IPS-15b (cell line): ENCODE data around the gene NGF.
"Not testable (repeated sequence)": the region's sequence is repeated elsewhere in the genome, so short reads cannot be mapped to it uniquely, and the experiment has no call there.

ENCODE experiments used
- H3K27me3 ChIP-seq: one replicate; pipeline ENCODE4 v1.6.1; 2013; ENCODE audit warnings: low read length; ENCODE audit not compliant: control insufficient read depth, insufficient read depth
- H3K36me3 ChIP-seq: one replicate; pipeline ENCODE4 v1.6.1; 2013; ENCODE audit warnings: low read length; ENCODE audit not compliant: control insufficient read depth, insufficient read depth
- H3K4me1 ChIP-seq: one replicate; pipeline ENCODE4 v1.6.1; 2013; ENCODE audit warnings: mild to moderate bottlenecking, low read length; ENCODE audit not compliant: control insufficient read depth, insufficient read depth
- H3K4me3 ChIP-seq: one replicate; pipeline ENCODE4 v1.5.1; 2013; ENCODE audit warnings: low read depth, low read length
- H3K9ac ChIP-seq: one replicate; pipeline ENCODE4 v1.6.1; 2013; ENCODE audit warnings: low read depth, mild to moderate bottlenecking, low read length
- H3K9me3 ChIP-seq: one replicate; pipeline ENCODE4 v1.6.1; 2013; ENCODE audit warnings: mild to moderate bottlenecking, low read length; ENCODE audit not compliant: control insufficient read depth, insufficient read depth

NGF gene

DNA sequence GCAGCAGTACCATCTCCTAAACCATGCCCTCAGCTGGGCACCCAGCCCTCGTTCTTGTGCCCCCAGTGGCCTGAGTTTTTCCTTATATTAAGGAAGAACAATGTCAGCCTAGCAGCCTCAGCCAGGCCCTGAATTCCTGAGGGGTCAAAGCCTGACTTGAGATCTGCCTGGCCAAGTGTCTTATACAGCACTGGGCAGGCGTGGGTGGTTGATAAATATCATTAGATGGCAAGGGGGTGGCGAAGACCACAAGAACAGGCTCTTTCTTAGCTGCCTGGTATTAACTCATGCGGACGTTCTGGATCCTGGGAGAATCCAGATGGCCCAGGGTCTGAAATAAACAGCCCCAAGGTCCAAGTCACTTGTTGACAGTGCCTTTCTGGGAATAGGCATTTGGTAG, 18.3 kb downstream of the NGF start:
- Histone ChIP-seq H3K4me1 (no peaks in the 10 kb centered on the region), H3K4me3 (no peak overlapping the region), H3K9me3 (no peaks in the 10 kb centered on the region), H3K9ac (no peak overlapping the region), H3K36me3 (no peaks in the 10 kb centered on the region), H3K27me3 (no peaks in the 10 kb centered on the region)

DNA sequence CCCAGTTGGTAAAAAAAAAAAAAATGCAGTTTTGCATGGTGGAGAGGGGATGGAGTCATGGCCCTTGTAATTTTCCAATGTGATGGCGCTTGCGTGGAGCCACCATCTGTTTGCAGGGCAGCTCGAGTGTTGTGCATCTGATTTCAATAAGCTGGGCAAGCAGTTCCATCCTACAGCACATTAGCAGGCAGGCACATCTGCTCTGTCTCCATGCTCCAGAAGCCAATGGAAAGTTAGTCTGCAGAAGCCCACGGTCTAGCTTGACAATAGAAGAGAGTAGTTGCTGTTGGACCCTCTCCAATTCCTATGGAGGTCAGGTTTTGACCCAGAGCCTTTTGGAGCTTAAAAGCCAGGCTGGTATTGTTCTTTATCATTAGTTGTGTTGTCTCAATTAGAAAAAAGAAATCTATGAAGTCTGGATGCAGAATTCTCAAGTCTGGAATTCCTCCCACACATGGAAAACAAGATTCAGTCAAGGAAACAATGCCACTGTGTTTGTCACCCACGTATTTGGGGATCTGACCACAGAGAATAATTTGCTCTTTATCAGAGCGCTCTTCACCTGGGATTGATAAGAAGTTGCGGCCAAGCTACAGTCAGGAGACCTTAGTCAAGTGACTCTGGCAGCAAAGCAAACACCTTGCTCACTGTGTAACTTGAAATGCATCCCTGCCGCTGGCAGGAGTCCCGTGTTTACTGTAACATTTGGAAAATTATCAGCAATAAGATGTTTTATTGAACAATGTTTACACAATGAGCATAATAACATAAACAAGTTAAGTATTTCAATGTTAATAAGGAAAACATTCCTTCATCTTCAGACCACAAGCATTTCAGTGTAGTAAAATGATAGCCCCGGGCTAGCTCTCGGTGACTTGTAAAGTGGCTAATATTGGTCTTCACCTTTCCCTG, 20.7 kb downstream of the NGF start:
- no peak overlapping the region for H3K9ac ChIP-seq
- no peak overlapping the region for H3K4me3 ChIP-seq
- H3K27me3 ChIP-seq: no peaks in the 10 kb centered on the region
- no peaks in the 10 kb centered on the region for H3K9me3 ChIP-seq
- no peaks in the 10 kb centered on the region for H3K4me1 ChIP-seq
- no peaks in the 10 kb centered on the region for H3K36me3 ChIP-seq

DNA sequence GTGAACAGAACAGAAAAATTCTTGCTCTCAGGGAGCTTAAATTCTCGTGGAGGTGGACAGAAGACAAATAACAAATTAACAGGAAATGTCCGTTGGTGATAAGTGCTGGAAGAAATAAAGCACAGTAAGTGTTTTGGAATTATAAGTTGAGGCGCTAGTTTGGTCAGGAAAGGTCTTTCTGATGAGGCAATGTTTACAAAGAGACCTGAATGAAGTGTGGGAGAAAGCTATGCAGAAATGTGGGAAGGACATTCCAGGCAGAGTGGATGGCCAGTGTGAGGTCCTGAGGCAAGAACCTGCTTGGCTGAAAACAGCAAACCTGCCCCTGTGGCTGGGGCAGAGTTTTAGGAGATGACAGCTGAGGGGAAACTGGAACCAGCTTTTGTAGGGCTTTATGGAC, 23.3 kb downstream of the NGF start:
- Histone ChIP-seq H3K9me3 (no peaks in the 10 kb centered on the region), H3K27me3 (no peaks in the 10 kb centered on the region), H3K4me1 (no peaks in the 10 kb centered on the region), H3K36me3 (no peaks in the 10 kb centered on the region), H3K9ac (no peak overlapping the region), H3K4me3 (no peak overlapping the region)

DNA sequence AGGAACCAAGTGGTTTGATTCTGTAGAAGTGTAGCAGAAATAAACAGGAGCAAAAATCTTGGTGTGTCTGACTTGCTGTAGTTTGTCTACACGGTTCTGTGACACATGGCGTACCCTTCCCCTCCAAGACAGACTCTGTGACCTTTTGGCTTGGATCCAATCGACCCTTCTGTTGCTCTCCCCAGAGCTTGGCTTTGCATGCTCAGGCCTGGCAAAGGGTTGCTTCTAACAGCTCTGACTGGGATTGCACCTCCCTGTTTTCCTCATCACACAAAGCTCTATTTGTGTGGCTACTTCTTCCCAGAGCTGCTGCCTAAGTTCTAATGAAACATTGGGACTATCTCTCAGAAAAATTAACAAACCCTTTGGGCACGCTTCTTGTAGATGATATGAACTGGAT, 24.0 kb downstream of the NGF start:
- Histone ChIP-seq H3K9ac (no peak overlapping the region), H3K4me1 (no peaks in the 10 kb centered on the region), H3K27me3 (no peaks in the 10 kb centered on the region), H3K36me3 (no peaks in the 10 kb centered on the region), H3K4me3 (no peak overlapping the region), H3K9me3 (no peaks in the 10 kb centered on the region)

DNA sequence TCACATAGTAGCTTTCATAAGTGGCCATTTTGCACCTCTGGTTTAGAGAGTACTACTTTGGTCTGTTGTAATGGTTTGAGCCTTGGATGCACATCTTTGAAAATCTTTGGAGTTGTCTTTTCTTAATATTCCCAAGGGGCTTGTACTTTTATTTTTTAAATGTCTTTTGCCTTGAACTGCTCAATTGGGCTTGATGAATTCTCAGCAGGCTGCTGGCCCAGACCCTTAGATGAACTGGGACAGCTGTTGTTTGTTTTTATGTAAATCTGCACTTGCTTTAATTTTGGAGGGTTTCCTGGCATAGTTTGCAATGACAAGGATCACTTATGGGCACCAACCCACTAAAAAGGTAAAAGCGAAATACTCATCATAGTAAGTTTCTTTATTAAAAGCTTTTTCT, 24.9 kb downstream of the NGF start:
- H3K36me3 ChIP-seq: no peaks in the 10 kb centered on the region
- H3K4me3 ChIP-seq: no peak overlapping the region
- H3K4me1 ChIP-seq: no peaks in the 10 kb centered on the region
- H3K9ac ChIP-seq: no peak overlapping the region
- H3K27me3 ChIP-seq: no peaks in the 10 kb centered on the region
- no peaks in the 10 kb centered on the region for H3K9me3 ChIP-seq

DNA sequence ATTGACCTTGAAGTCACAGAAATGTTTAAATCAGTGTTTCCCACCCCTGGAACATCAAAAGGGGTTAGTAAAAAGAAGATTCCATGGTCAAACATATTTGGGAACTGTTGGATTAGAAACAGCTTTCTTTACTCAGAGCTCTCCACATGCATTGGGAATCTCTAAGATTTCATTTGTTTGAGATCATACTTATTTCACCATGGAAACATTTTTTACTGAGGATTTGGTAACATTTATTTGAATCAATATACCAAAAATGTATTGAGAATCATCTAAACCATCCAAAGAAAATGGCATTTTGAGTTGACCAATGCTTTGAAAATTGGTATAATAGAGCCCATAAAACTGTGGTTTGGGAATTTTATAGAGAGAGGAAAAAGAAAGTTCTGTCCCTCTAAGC, 25.3 kb downstream of the NGF start:
- Histone ChIP-seq H3K36me3 (no peaks in the 10 kb centered on the region), H3K27me3 (no peaks in the 10 kb centered on the region), H3K9ac (no peak overlapping the region), H3K4me3 (no peak overlapping the region), H3K4me1 (no peaks in the 10 kb centered on the region), H3K9me3 (no peaks in the 10 kb centered on the region)

DNA sequence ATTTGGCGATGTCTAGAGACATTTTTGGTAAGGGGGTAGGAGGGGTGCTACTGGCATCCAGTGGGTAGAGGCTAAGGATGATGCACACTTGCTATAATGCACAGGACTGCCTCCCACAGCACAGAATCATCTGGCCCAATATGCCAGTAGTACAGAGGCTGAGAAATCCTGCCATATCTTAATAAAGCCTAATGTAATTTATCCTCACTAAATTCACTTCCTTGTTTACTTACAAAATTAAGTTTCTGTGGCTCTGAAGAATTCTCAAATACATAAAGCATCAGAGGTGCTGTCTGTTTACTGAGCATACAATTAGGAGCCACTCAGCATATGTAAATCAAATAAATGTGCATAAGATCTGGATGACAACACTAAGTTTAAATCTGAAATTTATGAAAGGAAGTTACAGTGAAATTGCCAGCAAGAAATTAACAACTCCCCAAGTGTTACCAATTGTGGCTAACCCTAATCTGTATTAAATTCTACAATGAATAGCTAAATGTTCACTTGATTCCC, 26.5 kb downstream of the NGF start:
- Histone ChIP-seq H3K4me1 (no peaks in the 10 kb centered on the region), H3K9me3 (no peaks in the 10 kb centered on the region), H3K9ac (no peak overlapping the region), H3K4me3 (no peak overlapping the region), H3K27me3 (no peaks in the 10 kb centered on the region), H3K36me3 (no peaks in the 10 kb centered on the region)

DNA sequence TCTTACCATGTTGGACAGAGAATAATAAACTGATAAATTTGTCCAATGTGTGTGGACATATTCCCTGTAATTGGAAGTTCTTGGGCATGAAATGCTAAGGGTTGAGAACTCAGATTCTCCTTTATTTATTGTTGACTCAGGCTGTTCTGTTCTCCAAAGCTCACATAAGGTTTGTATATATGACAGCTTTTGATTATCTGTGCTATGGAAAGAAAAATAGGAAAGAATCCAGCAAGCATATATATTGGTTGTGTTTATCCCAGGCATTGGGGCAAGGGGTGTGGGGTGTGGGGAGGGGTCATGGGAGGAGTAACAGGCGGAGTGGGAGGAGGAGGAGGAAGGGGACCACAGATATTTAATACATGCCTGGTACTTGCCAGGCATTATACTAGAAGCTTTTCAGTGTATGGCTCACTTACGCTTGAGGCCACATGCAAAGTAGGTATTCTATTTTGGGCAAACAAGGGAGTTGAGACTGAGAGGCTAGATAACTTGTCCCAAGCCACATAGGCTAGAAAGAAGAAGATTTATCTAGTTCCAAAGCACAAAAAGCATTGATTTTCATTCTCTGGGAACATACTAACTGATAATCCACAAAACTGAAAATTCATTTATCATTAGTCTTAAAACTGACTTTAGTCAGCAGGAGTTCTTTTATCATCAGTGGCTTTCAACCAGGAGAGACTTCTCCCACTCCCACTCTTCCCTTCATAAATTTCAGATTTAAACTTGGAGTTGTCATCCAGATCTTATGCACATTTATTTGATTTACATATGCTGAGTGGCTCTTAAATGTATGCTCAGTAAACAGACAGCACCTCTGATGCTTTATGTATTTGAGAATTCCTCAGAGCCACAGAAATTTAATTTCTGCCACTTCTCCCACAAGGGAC, 27.2 kb downstream of the NGF start:
- Histone ChIP-seq H3K27me3 (no peaks in the 10 kb centered on the region), H3K9me3 (no peaks in the 10 kb centered on the region), H3K9ac (no peak overlapping the region), H3K36me3 (no peaks in the 10 kb centered on the region), H3K4me3 (no peak overlapping the region), H3K4me1 (no peaks in the 10 kb centered on the region)

DNA sequence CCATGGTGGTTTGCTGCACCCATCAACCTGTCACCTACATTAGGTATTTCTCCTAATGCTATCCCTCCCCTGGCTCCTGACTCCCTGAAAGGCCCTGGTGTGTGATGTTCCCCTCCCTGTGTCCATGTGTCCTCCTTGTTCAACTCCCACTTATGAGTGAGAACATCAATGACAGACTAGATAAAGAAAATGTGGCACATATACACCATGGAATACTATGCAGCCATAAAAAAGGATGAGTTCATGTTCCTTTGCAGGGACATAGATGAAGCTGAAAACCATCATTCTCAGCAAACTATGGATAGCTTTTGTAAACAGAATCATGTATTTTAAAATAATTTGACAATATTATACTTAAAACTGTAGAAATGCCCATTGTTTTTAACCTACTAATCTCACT, 28.5 kb downstream of the NGF start:
- H3K4me1 ChIP-seq, H3K4me3 ChIP-seq, H3K9me3 ChIP-seq, H3K27me3 ChIP-seq, H3K36me3 ChIP-seq, H3K9ac ChIP-seq: not testable (repeated sequence)

DNA sequence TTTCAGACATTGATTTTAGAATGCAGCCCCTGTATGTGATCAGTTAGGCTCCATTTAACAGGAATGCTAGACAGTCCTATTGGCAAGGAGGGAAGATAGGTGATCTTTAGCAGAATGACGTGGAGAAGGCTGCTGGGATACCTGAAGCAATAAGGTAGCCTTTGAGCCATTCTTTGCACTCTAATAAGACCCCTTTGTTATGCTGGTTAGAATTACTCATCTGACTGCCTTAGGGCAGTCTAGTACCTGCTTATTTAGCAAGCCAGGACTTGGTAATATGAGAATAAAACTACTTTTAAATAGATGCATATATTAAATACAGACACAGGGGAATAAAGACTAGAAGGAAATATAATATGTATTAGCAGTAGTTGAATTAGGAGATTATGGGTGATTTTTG, 29.1 kb downstream of the NGF start:
- H3K9me3 ChIP-seq: no peaks in the 10 kb centered on the region
- H3K27me3 ChIP-seq: no peaks in the 10 kb centered on the region
- H3K4me1 ChIP-seq: no peaks in the 10 kb centered on the region
- no peak overlapping the region for H3K4me3 ChIP-seq
- no peaks in the 10 kb centered on the region for H3K36me3 ChIP-seq
- no peak overlapping the region for H3K9ac ChIP-seq

DNA sequence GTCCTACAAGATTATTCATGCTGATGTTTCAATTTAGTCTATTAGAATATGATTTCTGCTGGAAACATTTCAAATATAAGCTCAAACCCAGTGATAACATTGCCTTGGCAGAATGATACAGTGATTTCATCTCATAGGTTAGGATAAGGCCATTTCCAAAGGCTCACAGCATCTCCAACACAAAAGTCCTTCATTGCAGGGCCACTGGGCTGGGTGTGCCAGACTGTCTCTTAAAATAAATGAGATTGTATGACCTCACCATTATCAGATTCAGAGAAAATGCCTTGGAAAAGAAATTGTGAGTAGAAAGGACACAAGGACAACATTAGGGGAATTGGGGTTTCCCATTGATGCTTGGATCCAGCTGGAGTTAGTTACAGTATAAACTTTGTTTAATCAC, 30.4 kb downstream of the NGF start:
- no peaks in the 10 kb centered on the region for H3K36me3 ChIP-seq
- H3K9me3 ChIP-seq: no peaks in the 10 kb centered on the region
- H3K4me3 ChIP-seq: no peak overlapping the region
- H3K9ac ChIP-seq: no peak overlapping the region
- no peaks in the 10 kb centered on the region for H3K27me3 ChIP-seq
- H3K4me1 ChIP-seq: no peaks in the 10 kb centered on the region

DNA sequence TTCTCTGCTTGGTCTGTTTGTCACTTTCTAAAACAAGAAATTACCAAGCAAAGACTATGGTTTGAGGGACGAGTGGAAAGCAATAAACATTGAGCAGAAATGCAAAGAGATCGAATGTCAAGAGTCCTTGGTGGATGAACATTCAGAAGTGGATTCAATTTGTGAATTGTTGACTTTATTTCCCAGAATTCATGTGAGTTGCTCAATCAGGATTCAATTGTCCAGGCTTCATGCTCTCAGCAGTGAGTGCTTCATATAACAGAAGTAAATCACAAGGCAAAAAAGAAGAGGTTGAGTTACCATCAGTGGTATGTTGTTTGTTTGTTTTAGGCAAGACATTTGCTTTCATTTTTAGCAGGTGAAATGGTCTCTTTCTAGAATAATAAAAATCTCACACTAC, 31.9 kb downstream of the NGF start:
- H3K4me3 ChIP-seq: no peak overlapping the region
- no peaks in the 10 kb centered on the region for H3K27me3 ChIP-seq
- H3K9me3 ChIP-seq: no peaks in the 10 kb centered on the region
- no peak overlapping the region for H3K9ac ChIP-seq
- H3K4me1 ChIP-seq: no peaks in the 10 kb centered on the region
- H3K36me3 ChIP-seq: no peaks in the 10 kb centered on the region
